MV-4-11 (cell line): ENCODE results near the gene CASP8AP2.
"Not testable (repeated sequence)": the region's sequence is repeated elsewhere in the genome, so short reads cannot be mapped to it uniquely, and the experiment has no call there.

Experiments used
- DNase-seq: peaks from one replicate; lab custom pipeline; 2025; lab: John Stamatoyannopoulos, UW

CASP8AP2 gene

GRCh38 chr6:89826029-89826528 lies 3.6 kb upstream of the CASP8AP2 start:
- DNase-seq = no peak

GRCh38 chr6:89828475-89828987 lies 1.1 kb upstream of the CASP8AP2 start:
- not testable (repeated sequence) for DNase-seq

- peak; percentile 32 for DNase-seq
These were observed 650 bp upstream of the CASP8AP2 start for GRCh38 chr6:89828988-89829471.

- DNase-seq = no peak
These were observed 610 bp downstream of the CASP8AP2 start for GRCh38 chr6:89830170-89830809.

- DNase-seq = peak; percentile 20
These were observed 5.5 kb downstream of the CASP8AP2 start for GRCh38 chr6:89834884-89835792.

GRCh38 chr6:89836639-89837222 lies 7.1 kb downstream of the CASP8AP2 start:
- peak; percentile 20 for DNase-seq

GRCh38 chr6:89840538-89840937 lies 10.9 kb downstream of the CASP8AP2 start:
- DNase-seq = peak; percentile 76

GRCh38 chr6:89842228-89842627 lies 12.5 kb downstream of the CASP8AP2 start:
- no peak for DNase-seq

GRCh38 chr6:89843070-89843469 lies 13.4 kb downstream of the CASP8AP2 start:
- no peak for DNase-seq

GRCh38 chr6:89847513-89847912 lies 17.8 kb downstream of the CASP8AP2 start:
- DNase-seq = not testable (repeated sequence)

- DNase-seq = no peak
These were observed 23.4 kb downstream of the CASP8AP2 start for GRCh38 chr6:89853068-89853467.

- peak; percentile 19 for DNase-seq
These were observed 28.4 kb downstream of the CASP8AP2 start for GRCh38 chr6:89858041-89858440.

GRCh38 chr6:89859744-89860143 lies 30.1 kb downstream of the CASP8AP2 start:
- no peak for DNase-seq

GRCh38 chr6:89862273-89862672 lies 32.6 kb downstream of the CASP8AP2 start:
- peak; percentile 65 for DNase-seq

- DNase-seq = peak; percentile 56
These were observed 33.0 kb downstream of the CASP8AP2 start for GRCh38 chr6:89862698-89863097.

- no peak for DNase-seq
These were observed 36.5 kb downstream of the CASP8AP2 start for GRCh38 chr6:89866024-89866678.

GRCh38 chr6:89873721-89874120 lies 44.0 kb downstream of the CASP8AP2 start:
- DNase-seq = no peak

GRCh38 chr6:89874438-89874837 lies 44.8 kb downstream of the CASP8AP2 start:
- no peak for DNase-seq

- no peak for DNase-seq
These were observed 56.9 kb downstream of the CASP8AP2 start for GRCh38 chr6:89886378-89887120.

- DNase-seq = no peak
These were observed 57.9 kb downstream of the CASP8AP2 start for GRCh38 chr6:89887452-89888137.
